Measurements from ENCODE around the gene HMCN1. TPM values are rescaled to one million over a fixed set of nuclear protein-coding genes. Genes with fewer than 3 reads are reported as not detected.
A peak's percentile ranks its signal among the peaks of the same experiment; 100 is the strongest.

HMCN1 gene
- total and polyA plus RNA-seq, 2 donors (not counting 1 experiment from before 2014, with no cell fraction given) = 6.8 to 21.0 TPM

GRCh38 chr1:186042230-186042629, 308.0 kb downstream of the HMCN1 start:
- Histone ChIP-seq H3K4me3 (replicated peaks in 1 of 4; ENCODE audit: control extremely low read depth in 1 of 4, insufficient read depth in 1 of 4, low read depth in 3 of 4, low read length in 4 of 4) (no peak overlapping the region), H3K27ac (ENCODE audit: insufficient read depth, low read length) (no peak overlapping the region), H3K4me1 (ENCODE audit: control insufficient read depth, extremely low read depth, insufficient read depth, low read length) (no peaks in the 10 kb centered on the region), H3K9ac (ENCODE audit: insufficient read depth, low read length) (no peak overlapping the region), H2AFZ (ENCODE audit: low read length) (no peak overlapping the region), H3K9me3 (ENCODE audit: control insufficient read depth, insufficient read depth, low read depth, low read length) (no peaks in the 10 kb centered on the region), H3K27me3 (ENCODE audit: control insufficient read depth, insufficient read depth, low read length) (no peaks in the 10 kb centered on the region), H4K20me1 (ENCODE audit: control insufficient read depth, extremely low read depth, insufficient read depth, low read length) (no peaks in the 10 kb centered on the region), H3K36me3 (ENCODE audit: control insufficient read depth, insufficient read depth, low read length) (no peaks in the 10 kb centered on the region), H3K79me2 (ENCODE audit: control insufficient read depth, insufficient read depth, low read length) (no peaks in the 10 kb centered on the region), H3K4me2 (ENCODE audit: extremely low read depth, insufficient read depth, low read length) (no peak overlapping the region)
- DNase-seq (ENCODE audit: low read depth in 2 of 2) = peak in 1 of 2 donors; percentile 41
- no peak for TF ChIP-seq CTCF (conservative IDR thresholded peaks at IDR 0.05 in 1 of 2, IDR thresholded peaks at IDR 0.05 in 1 of 2; ENCODE audit: low read depth in 1 of 2, low read length in 2 of 2)
- TF ChIP-seq EZH2 (IDR thresholded peaks at IDR 0.05; ENCODE audit: low read length, missing control alignments) = no peak

- no peaks in the 10 kb centered on the region for H3K36me3 ChIP-seq (ENCODE audit: control insufficient read depth, insufficient read depth, low read length)
- no peaks in the 10 kb centered on the region for H3K4me1 ChIP-seq (ENCODE audit: control insufficient read depth, extremely low read depth, insufficient read depth, low read length)
- H2AFZ ChIP-seq (ENCODE audit: low read length) = no peak overlapping the region
- H4K20me1 ChIP-seq (ENCODE audit: control insufficient read depth, extremely low read depth, insufficient read depth, low read length) = no peaks in the 10 kb centered on the region
- no peaks in the 10 kb centered on the region for H3K79me2 ChIP-seq (ENCODE audit: control insufficient read depth, insufficient read depth, low read length)
- H3K27ac ChIP-seq (ENCODE audit: insufficient read depth, low read length) = no peak overlapping the region
- no peak overlapping the region for H3K4me2 ChIP-seq (ENCODE audit: extremely low read depth, insufficient read depth, low read length)
- TF ChIP-seq CTCF (conservative IDR thresholded peaks at IDR 0.05 in 1 of 2, IDR thresholded peaks at IDR 0.05 in 1 of 2; ENCODE audit: low read depth in 1 of 2, low read length in 2 of 2) (no peak), EZH2 (IDR thresholded peaks at IDR 0.05; ENCODE audit: low read length, missing control alignments) (no peak)
- no peak overlapping the region for H3K4me3 ChIP-seq (replicated peaks in 1 of 4; ENCODE audit: control extremely low read depth in 1 of 4, insufficient read depth in 1 of 4, low read depth in 3 of 4, low read length in 4 of 4)
- no peak for DNase-seq (ENCODE audit: low read depth in 2 of 2)
- H3K9ac ChIP-seq (ENCODE audit: insufficient read depth, low read length) = no peak overlapping the region
- H3K9me3 ChIP-seq (ENCODE audit: control insufficient read depth, insufficient read depth, low read depth, low read length) = no peaks in the 10 kb centered on the region
- H3K27me3 ChIP-seq (ENCODE audit: control insufficient read depth, insufficient read depth, low read length) = no peaks in the 10 kb centered on the region
These were observed 309.1 kb downstream of the HMCN1 start for GRCh38 chr1:186043296-186043695.

- Histone ChIP-seq H3K4me2 (ENCODE audit: extremely low read depth, insufficient read depth, low read length) (no peak overlapping the region), H2AFZ (ENCODE audit: low read length) (no peak overlapping the region), H3K4me3 (replicated peaks in 1 of 4; ENCODE audit: control extremely low read depth in 1 of 4, insufficient read depth in 1 of 4, low read depth in 3 of 4, low read length in 4 of 4) (no peak overlapping the region), H4K20me1 (ENCODE audit: control insufficient read depth, extremely low read depth, insufficient read depth, low read length) (no peaks in the 10 kb centered on the region), H3K79me2 (ENCODE audit: control insufficient read depth, insufficient read depth, low read length) (no peaks in the 10 kb centered on the region), H3K27ac (ENCODE audit: insufficient read depth, low read length) (no peak overlapping the region), H3K9me3 (ENCODE audit: control insufficient read depth, insufficient read depth, low read depth, low read length) (no peaks in the 10 kb centered on the region), H3K9ac (ENCODE audit: insufficient read depth, low read length) (no peak overlapping the region), H3K27me3 (ENCODE audit: control insufficient read depth, insufficient read depth, low read length) (no peaks in the 10 kb centered on the region), H3K36me3 (ENCODE audit: control insufficient read depth, insufficient read depth, low read length) (no peaks in the 10 kb centered on the region), H3K4me1 (ENCODE audit: control insufficient read depth, extremely low read depth, insufficient read depth, low read length) (no peaks in the 10 kb centered on the region)
- TF ChIP-seq EZH2 (IDR thresholded peaks at IDR 0.05; ENCODE audit: low read length, missing control alignments) (no peak), CTCF (conservative IDR thresholded peaks at IDR 0.05 in 1 of 2, IDR thresholded peaks at IDR 0.05 in 1 of 2; ENCODE audit: low read depth in 1 of 2, low read length in 2 of 2) (no peak)
- DNase-seq (ENCODE audit: low read depth in 2 of 2) = no peak
These were observed 310.0 kb downstream of the HMCN1 start for GRCh38 chr1:186044079-186044685.
